Stimulated activated CD8-positive, alpha-beta memory T cell treated with anti-CD3 and anti-CD28 coated beads, Interleukin-4, amount 100 ng/mL, for 48 hours (primary cell): ENCODE measurements around the gene DYRK1A.

Experiments used
- DNase-seq: peaks from one replicate; pipeline ENCODE4 v3.0.0-alpha.2; 2020

DYRK1A gene

DNA sequence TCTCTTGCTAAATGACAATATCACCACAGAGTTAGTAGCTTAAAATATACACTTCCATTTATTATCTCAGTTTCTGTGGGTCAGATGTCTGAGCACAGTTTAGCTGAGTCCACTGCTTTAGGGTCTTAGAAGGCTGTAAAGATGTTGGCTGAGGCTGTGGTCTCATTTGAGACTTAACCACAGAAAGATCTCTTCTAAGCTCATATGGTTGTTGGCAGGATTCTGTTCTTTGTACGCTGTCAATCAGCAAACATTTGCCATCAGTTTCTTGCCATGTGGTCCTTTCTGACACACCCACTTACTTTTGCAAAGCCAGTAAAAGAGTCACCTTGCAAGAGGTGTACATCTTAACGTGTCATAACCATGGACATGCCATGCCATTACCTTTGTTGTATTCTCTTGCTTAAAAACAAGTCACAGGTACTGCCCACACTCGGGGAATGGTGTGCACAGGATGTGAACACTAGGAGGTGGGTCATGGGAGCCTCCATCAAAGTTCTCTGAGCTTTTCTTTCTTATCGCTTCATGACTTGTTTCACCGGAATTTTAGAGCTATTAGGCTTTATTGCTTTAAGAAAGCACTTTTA, 18.7 kb downstream of the DYRK1A start:
- no peak for DNase-seq

- no peak for DNase-seq
Measured at GRCh38 chr21:37386151-37386550, 19.6 kb downstream of the DYRK1A start.

GRCh38 chr21:37389456-37389855, 22.9 kb downstream of the DYRK1A start:
- DNase-seq = no peak

- no peak for DNase-seq
Measured at GRCh38 chr21:37391666-37392065, 25.1 kb downstream of the DYRK1A start.

DNA sequence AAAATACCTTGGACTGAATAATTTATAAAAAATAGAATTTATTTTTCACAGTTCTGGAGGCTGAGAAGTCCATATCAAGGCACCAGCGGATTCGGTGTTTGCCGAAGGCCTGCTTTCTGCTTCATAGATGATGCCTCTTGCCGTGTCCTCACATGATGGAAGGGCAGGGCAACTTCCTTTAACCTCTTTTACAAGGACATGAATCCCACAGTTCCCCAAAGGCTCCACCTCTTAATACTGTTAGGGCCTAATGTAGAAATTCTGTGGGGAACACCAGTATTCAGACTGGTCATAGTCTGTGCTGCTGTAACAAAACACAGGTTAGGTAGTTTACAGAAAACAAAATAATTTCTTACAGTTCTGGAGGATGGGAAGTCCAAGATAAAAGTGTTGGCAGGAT, 25.9 kb downstream of the DYRK1A start:
- no peak for DNase-seq

- DNase-seq = no peak
Measured at GRCh38 chr21:37393030-37393429, 26.5 kb downstream of the DYRK1A start.

GRCh38 chr21:37393786-37394185, 27.2 kb downstream of the DYRK1A start:
- DNase-seq = no peak

GRCh38 chr21:37395961-37396360, 29.4 kb downstream of the DYRK1A start:
- DNase-seq = no peak

DNA sequence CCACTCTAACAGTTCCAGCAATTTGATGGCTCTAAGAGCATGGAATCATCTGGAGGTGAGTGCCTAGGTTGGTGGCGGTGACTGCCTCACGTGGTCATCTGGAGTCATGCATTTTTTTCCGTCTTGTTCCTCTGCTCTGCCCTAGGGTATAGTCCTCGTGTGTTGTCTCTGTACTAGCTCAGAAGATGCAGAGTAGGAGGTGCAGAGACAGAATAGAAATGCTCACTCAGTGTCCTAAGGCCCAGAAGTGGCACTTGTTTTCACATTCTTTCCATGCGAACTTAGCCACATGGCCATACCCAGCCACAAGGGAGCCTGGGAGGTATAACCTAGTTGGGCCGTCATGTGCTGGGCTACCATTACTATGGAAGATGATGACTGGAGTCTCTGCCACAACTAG, 30.3 kb downstream of the DYRK1A start:
- DNase-seq = no peak

- DNase-seq = no peak
Measured at GRCh38 chr21:37398697-37399096, 32.1 kb downstream of the DYRK1A start.

- DNase-seq = no peak
Measured at GRCh38 chr21:37402251-37402867, 35.8 kb downstream of the DYRK1A start.

DNA sequence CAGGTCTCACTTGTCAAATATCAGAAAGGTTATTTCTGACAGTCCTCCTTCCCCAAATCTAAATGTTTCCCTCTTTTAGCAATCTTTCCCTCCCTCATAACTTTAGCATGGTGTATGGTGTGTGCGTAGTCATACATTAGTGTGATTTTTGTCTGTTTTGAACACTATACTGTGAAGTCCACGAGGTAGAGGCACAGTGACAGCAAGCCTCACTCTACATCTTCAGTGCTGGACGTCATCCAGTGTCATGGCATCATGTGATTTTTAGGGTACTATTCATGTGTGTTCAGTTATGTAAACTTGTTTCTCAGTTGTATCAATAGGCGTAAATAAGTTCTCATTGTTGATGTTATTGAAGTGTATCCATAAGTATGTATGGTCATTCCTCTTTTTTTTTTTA, 39.1 kb downstream of the DYRK1A start:
- no peak for DNase-seq

GRCh38 chr21:37407719-37408420, 41.3 kb downstream of the DYRK1A start:
- no peak for DNase-seq

DNA sequence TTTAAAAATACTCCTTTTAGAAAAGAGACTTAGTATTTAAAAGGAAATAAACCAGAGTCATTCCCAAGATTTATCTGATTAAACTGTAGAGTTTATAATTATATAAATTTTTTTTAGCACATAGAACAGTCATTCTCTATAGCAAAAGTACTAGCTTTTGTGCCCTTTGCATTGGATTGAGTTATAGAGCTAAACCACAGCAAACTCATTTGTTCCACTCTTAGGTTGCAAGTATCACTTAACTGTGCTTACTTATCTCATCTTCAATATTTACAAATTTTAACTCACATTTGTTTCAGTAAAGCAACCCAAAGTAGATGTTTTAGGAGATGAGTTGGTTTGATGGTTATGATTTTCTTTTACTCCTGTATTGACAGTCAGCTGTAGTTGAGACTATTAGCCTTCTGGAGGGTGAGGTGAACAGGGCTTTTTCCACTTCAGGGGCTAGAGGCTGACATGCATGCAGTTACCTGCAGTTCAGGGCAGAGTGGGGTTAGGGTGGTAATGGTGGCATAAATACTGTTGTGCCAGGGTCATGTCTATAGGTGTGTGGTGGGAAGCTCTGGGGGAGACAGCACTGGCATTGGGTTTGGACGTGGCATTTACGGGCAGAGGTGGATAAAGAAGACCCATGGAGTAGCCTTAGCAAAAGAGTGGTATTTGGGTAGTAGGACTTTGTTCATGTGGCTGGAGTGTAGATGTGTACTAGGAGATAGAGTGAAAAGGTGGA, 42.1 kb downstream of the DYRK1A start:
- DNase-seq = no peak

- no peak for DNase-seq
Measured at GRCh38 chr21:37410639-37411038, 44.1 kb downstream of the DYRK1A start.

GRCh38 chr21:37412603-37413360, 46.2 kb downstream of the DYRK1A start:
- DNase-seq = no peak

DNA sequence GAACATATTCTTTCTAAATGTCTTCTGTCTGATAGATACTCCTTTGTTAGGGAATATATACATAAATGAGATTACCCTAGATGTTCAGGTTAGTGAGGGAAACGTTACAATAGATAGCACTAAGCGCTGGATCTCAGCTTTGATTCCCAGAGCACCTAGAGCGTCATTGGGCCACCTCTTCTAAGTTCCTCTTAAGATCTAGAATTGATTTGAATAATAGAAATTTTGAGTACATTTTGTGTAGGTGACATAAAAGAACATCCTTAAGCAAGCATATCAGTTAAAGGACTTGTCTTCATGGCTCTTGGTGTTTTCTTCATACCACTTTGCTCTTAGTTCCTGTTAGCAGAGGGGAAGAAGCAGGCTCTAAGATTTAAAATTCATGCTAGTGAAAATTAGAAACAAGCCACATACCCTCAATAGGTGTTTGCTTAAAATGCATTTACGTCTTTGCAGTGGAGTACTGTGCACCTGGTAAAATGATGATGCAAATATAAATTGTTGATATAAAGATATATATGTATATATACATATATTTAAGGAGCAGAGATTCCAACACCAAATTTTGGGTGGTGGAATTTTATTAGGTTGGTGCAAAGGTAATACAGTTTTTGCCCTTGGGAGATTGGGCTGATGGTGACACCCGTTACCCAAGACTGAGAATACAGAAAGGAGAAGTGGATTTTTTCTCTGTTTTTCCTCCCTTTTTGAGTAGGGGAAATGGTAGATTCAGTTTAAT, 47.1 kb downstream of the DYRK1A start:
- no peak for DNase-seq

DNA sequence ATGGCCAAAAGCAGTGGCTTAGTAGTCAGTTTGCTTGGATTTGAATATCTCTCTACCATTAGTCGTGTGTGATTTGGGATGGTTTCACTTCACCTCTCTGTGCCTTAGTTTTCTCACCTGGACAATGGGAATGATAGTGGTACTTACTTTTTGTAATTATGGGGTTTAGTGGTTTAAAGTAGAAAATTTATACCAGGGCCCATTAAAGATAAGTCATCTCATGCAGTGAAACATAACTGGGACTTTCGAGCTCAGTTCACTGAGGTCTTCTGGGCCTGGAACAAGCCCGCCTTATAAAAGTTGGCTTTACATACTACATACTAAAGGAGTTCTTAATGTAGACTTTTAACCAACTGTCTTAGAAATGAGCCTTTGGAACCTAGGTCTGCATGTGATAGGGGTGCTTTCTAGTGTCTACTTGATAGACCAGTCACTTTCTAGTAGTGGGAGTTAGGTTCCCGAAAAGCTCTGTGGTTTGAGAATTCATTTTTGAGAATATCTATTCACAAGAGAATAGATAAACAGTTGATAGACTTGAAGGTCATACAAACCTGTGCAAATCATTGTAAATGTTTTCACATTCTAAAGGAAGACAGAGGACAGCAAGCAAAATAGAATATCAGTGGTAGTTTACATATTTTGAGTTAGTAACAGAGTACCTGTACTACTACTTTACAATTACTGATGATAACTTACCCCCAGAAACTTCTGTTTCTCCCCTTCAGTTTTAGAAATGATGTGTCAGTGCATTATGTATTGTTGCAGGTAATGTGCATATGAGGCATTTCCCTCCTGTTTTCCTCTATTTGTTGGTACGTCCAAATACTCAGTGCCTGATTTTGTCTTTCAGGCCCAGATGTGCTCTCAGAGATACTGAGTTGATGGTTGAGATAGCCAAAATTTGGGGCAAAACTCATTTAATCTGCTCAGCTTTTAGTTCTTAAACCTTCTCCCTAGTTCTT, 48.0 kb downstream of the DYRK1A start:
- no peak for DNase-seq

GRCh38 chr21:37415939-37416338, 49.4 kb downstream of the DYRK1A start:
- no peak for DNase-seq

- no peak for DNase-seq
Measured at GRCh38 chr21:37416914-37417313, 50.3 kb downstream of the DYRK1A start.
